Osteocyte (in vitro differentiated cells): ENCODE measurements around the gene ZMAT5. TPM values are rescaled to one million over a fixed set of nuclear protein-coding genes. Genes with fewer than 3 reads are reported as not detected.

ENCODE experiments used
- DNase-seq: peaks from one replicate; pipeline ENCODE4 v3.0.0; 2021; ENCODE audit warnings: mixed read lengths; ENCODE audit not compliant: unreplicated experiment; ENCODE audit errors: extremely low spot score
- H3K27ac Mint-ChIP-seq: one replicate; pipeline ENCODE4 v1.8.0; 2021; ENCODE audit warnings: mild to moderate bottlenecking, mixed read lengths; ENCODE audit not compliant: unreplicated experiment
- H3K27me3 Mint-ChIP-seq: one replicate; pipeline ENCODE4 v1.8.0; 2021; ENCODE audit warnings: mixed read lengths; ENCODE audit not compliant: unreplicated experiment
- H3K36me3 Mint-ChIP-seq: one replicate; pipeline ENCODE4 v1.8.0; 2021; ENCODE audit warnings: mixed read lengths; ENCODE audit not compliant: unreplicated experiment
- H3K4me1 Mint-ChIP-seq: one replicate; pipeline ENCODE4 v1.8.0; 2021; ENCODE audit warnings: mixed read lengths; ENCODE audit not compliant: unreplicated experiment
- H3K4me3 Mint-ChIP-seq: one replicate; pipeline ENCODE4 v1.8.0; 2021; ENCODE audit warnings: mild to moderate bottlenecking, moderate library complexity, mixed read lengths; ENCODE audit not compliant: unreplicated experiment
- H3K9me3 Mint-ChIP-seq: one replicate; pipeline ENCODE4 v1.8.0; 2021; ENCODE audit warnings: mixed read lengths; ENCODE audit not compliant: unreplicated experiment
- total RNA-seq: library from RNA; stranded (reverse); gene quantifications from 2 replicates; pipeline ENCODE4 v1.2.1, GENCODE V29; 2021
- TF ChIP-seq, protein P1 (sequence below): fragments of 200-600 bp; sonication (generic); IDR thresholded peaks from 2 replicates; pipeline ENCODE4 v1.5.0; 2021; ENCODE audit warnings: antibody characterized with exemption, mild to moderate bottlenecking, moderate library complexity

Gene ZMAT5
- total RNA-seq, 1 donor from 2014 or later, result 25.0 TPM

DNA sequence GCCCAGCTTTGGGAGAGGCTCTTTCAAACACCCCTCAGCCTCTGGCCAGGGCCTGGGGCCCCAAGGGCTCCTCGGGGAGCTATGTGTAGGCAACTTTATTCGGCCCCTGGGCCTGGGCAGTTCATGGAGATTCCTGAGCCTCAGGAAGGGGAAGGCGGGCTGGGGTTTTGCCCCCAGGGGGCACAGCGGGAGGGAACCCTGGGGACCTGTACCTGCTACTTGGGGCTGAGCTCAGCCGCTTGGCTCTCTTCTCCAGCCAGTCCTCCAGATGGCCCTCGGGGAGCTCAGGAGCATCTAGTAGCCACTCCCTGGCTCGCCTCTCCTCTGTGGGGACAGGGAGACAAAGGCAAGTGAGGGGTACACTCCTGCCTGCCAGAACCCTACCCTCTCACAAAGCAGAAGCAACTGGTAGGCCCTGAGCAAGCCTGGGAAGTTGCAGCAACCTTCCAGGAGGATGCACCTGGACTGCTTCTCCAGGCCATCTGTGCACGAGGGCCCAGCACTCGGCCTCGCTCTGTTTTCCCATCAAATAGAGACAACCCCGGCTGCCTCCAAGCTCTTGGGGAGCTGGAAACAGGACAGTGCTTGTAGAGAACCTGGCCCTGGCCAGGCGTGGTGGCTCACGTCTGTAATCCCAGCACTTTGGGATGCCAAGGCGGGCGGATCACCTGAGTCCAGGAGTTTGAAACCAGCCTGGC, 28.5 kb downstream of the ZMAT5 start:
- H3K36me3 Mint-ChIP-seq, result peaks cover 11% of the 10 kb centered on the region
- H3K27me3 Mint-ChIP-seq, result no peaks in the 10 kb centered on the region
- TF ChIP-seq, protein P1, sequence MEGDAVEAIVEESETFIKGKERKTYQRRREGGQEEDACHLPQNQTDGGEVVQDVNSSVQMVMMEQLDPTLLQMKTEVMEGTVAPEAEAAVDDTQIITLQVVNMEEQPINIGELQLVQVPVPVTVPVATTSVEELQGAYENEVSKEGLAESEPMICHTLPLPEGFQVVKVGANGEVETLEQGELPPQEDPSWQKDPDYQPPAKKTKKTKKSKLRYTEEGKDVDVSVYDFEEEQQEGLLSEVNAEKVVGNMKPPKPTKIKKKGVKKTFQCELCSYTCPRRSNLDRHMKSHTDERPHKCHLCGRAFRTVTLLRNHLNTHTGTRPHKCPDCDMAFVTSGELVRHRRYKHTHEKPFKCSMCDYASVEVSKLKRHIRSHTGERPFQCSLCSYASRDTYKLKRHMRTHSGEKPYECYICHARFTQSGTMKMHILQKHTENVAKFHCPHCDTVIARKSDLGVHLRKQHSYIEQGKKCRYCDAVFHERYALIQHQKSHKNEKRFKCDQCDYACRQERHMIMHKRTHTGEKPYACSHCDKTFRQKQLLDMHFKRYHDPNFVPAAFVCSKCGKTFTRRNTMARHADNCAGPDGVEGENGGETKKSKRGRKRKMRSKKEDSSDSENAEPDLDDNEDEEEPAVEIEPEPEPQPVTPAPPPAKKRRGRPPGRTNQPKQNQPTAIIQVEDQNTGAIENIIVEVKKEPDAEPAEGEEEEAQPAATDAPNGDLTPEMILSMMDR, result no peak
- H3K4me3 Mint-ChIP-seq, result no peak overlapping the region
- no peaks in the 10 kb centered on the region for H3K4me1 Mint-ChIP-seq
- H3K27ac Mint-ChIP-seq, result no peak overlapping the region
- H3K9me3 Mint-ChIP-seq, result no peaks in the 10 kb centered on the region
- no peak for DNase-seq

DNA sequence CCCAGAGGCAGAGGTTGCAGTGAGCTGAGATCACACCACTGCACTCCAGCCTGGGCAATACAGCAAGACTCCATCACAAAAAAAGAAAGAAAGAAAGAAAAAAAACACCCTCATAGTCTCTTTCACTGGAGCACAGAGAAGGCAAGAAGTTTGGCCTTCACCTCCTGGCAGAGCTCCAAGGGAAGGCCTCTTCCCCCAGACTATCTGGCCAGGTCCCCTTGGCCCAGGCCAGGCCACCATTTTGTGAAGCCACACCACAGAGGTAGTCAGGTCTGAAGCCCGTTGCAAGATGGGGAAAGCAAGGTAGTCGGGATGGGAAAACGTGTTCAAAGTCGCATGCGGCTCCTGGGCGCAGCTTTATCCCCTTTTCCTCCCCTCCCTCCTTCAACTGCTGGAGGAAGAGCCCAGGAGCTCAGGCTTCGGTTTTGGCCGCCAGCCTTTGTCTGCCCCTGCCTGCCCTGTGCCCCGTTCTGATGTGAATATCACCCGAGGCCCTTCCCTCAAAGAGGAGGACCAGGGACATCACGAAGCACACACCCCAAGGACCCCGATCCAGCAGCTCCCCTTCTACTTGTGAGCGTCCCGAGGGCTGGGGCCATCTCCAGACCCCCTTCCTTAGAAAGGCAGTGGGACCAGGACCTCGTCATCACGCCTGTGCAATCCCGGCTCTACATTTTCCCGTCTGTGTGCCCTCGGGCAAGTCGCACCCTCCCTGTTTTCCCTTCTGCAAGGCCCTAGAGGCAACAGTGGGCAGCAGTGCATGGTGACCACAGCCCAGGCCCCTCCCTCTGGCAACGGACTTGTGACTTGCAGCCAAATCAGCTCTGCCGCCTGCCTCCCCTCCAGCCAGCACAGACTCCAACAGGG, 29.3 kb downstream of the ZMAT5 start:
- Mint-ChIP-seq H3K36me3 (peaks cover 10% of the 10 kb centered on the region), H3K27ac (no peak overlapping the region), H3K4me1 (no peaks in the 10 kb centered on the region), H3K27me3 (no peaks in the 10 kb centered on the region), H3K9me3 (no peaks in the 10 kb centered on the region), H3K4me3 (no peak overlapping the region)
- TF ChIP-seq, protein P1, result no peak
- DNase-seq, result no peak

GRCh38 chr22:29735416-29735815, 31.4 kb downstream of the ZMAT5 start:
- Mint-ChIP-seq H3K4me3 (no peak overlapping the region), H3K9me3 (no peaks in the 10 kb centered on the region), H3K4me1 (no peaks in the 10 kb centered on the region), H3K27me3 (no peaks in the 10 kb centered on the region), H3K36me3 (peaks cover 11% of the 10 kb centered on the region), H3K27ac (no peak overlapping the region)
- TF ChIP-seq, protein P1, result no peak
- no peak for DNase-seq

GRCh38 chr22:29734838-29735237, 32.0 kb downstream of the ZMAT5 start:
- Mint-ChIP-seq H3K4me3 (no peak overlapping the region), H3K9me3 (no peaks in the 10 kb centered on the region), H3K4me1 (no peaks in the 10 kb centered on the region), H3K27ac (no peak overlapping the region), H3K27me3 (no peaks in the 10 kb centered on the region), H3K36me3 (peaks cover 11% of the 10 kb centered on the region)
- DNase-seq, result no peak
- TF ChIP-seq, protein P1, result no peak

DNA sequence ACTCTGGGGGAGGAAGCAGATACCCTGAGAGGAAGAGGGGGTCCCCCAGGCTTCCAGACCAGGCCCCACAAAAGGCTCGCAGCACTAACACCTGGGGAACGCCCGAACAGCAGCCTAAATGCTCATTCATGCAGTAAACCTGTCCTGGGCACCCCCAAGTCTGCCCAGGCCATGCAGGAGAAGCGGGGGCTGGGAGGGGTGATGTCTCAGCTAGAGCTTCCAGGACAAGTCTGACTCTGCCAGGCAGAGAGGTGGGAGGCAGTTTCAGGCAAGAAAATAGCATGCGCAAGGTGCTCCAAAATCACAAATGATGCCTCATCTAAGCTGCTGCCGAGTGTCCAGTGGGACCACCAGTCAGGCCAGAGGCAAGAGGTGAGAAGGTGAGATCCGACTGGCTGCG, 32.4 kb downstream of the ZMAT5 start:
- H3K36me3 Mint-ChIP-seq, result peaks cover 11% of the 10 kb centered on the region
- H3K4me3 Mint-ChIP-seq, result no peak overlapping the region
- H3K27me3 Mint-ChIP-seq, result no peaks in the 10 kb centered on the region
- TF ChIP-seq, protein P1, result no peak
- H3K4me1 Mint-ChIP-seq, result no peaks in the 10 kb centered on the region
- no peak for DNase-seq
- H3K27ac Mint-ChIP-seq, result no peak overlapping the region
- H3K9me3 Mint-ChIP-seq, result no peaks in the 10 kb centered on the region
